ENCODE measurements around the gene MAP1B.

DNA sequence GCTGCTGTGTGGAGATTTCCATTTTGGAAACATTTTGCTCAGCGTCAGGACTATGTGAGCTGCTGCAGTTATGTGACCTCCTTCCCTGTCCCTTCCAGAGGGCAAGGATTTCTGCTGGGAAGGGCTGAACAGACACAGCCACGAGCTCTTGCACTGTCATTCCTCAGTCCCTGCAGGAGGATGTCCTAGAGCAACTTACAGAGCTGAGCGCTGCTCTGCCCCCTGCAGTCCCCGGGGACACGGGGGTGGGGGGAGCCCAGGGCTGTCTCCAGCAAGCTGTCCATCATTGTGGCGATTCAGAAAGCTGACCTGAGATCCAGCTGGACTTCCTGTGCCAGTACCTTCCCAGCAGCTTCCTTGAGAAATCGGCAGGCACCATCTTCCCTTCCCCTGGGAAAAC lies 28.0 kb upstream of the MAP1B start:
- TF ChIP-seq CTCF (IDR thresholded peaks at IDR 0.05; ENCODE audit: poor library complexity, severe bottlenecking) (no peak), EZH2 (IDR thresholded peaks at IDR 0.05; ENCODE audit: borderline replicate concordance, insufficient read depth, low read length, poor library complexity, severe bottlenecking) (no peak)
